Stomach (tissue), 4 donors: ENCODE data around the gene NAV2.

Experiments used
- CTCF ChIP-seq, 7 experiments: fragments of 450-650 bp in 4 of 7; fragments of 200-600 bp in 3 of 7; sonication (generic) in 3 of 7; IDR thresholded peaks; one replicate each; pipeline ENCODE4 v1.5.1; 2016 to 2019; ENCODE audit warnings: antibody characterized with exemption in 7 of 7, control low read depth in 2 of 7, mild to moderate bottlenecking in 1 of 7
- EP300 ChIP-seq: sonication (generic); formaldehyde crosslinking; IDR thresholded peaks from one replicate; pipeline ENCODE4 v1.6.1; 2017; ENCODE audit warnings: antibody characterized with exemption
- POLR2A ChIP-seq, 4 donors: fragments of 450-650 bp; IDR thresholded peaks; one replicate each; pipeline ENCODE4 v1.6.1; 2016; ENCODE audit warnings: antibody characterized with exemption in 4 of 4, control low read depth in 2 of 4, mild to moderate bottlenecking in 1 of 4, moderate library complexity in 1 of 4
- POLR2AphosphoS5 ChIP-seq, 3 donors: sonication (generic); formaldehyde crosslinking; IDR thresholded peaks; one replicate each; pipeline ENCODE4 v1.6.1; 2016; ENCODE audit warnings: antibody characterized with exemption in 3 of 3

DNA sequence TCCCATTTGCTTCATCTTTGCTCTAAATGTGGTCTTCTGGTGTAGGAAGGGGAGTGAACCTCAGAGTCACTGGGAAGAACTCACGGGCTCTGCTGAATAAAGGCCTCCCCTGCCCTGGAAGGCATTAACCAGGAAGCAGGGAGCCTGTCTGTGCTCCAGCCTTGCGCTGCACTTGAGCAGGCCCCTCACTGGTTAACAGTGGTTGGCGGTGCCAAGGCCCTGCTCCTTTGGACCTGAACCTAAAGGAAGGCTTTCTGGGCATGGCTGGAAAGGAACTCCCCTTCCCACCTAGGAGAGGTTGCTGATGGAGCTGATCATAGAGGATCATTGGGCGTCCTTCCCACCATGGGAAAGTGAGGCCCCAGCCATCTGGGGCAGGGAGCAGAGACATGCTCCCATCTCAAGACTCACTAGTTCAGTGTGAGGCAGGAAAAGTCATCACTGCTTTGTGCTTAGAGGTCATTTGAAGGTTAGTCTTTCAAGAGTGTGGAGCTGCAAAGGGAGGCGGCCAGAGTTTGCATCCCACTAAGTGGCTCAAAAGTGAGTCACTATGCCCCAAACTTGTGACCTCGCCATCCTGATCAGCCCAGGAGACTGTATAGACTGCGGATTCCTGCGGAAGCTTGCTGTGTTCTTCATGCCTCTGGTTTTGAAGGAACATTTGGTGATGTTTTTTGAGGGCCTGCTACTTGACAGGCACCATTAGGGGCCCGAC is 397.3 kb downstream of the NAV2 start:
- TF ChIP-seq POLR2AphosphoS5 (IDR thresholded peaks at IDR 0.05) (no peak), CTCF (IDR thresholded peaks at IDR 0.05) (no peak), EP300 (no peak), POLR2A (IDR thresholded peaks at IDR 0.05) (no peak)
